ENCODE measurements around the gene COL19A1.
A peak's percentile ranks its signal among the peaks of the same experiment; 100 is the strongest.

The COL19A1 gene

DNA sequence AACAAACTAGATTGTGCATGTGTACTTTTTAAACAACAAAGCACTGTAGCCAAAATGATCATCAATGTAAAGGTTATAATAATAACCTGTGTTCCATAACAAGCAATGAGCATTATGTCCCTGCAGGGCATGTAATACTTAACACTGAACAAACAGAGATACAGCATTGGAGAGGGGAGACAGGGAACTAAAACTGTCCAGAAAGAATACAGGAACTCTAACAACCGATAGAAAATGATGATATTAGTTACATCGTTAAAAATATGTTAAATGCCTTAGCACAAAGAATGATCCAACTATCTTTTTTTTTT lies 356.0 kb downstream of the COL19A1 start:
- no peak overlapping the region for H3K27ac Mint-ChIP-seq
- no peaks in the 10 kb centered on the region for H3K36me3 Mint-ChIP-seq
- H3K9me3 Mint-ChIP-seq: no peaks in the 10 kb centered on the region
- no peak overlapping the region for H3K4me3 Mint-ChIP-seq
- no peak for ATAC-seq
- peaks cover 8% of the 10 kb centered on the region for H3K4me1 Mint-ChIP-seq
- peaks cover 8% of the 10 kb centered on the region for H3K27me3 Mint-ChIP-seq

- ATAC-seq: no peak
- Mint-ChIP-seq H3K4me1 (peaks cover 8% of the 10 kb centered on the region), H3K27me3 (peaks cover 8% of the 10 kb centered on the region), H3K9me3 (no peaks in the 10 kb centered on the region), H3K27ac (no peak overlapping the region), H3K36me3 (no peaks in the 10 kb centered on the region), H3K4me3 (no peak overlapping the region)
Observed at GRCh38 chr6:70225055-70225454, 358.7 kb downstream of the COL19A1 start.

DNA sequence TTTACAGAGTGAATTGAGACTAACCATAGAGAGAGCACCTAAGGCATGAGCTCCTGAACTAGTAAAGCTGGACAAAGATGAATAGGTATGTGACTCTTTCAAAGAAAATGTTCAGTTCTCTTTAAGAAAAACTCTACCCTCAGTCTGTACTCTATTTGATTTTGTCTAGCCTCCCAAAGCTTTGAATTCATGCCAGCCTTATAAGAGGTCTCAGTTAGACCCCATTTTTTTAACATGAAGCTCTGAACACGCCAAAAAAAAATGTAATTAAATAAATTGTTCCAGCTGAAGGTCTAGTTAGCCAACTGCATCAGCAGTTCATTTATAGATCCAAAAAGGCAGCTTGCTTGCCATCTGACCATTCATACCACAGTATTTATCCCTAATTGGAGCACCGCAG lies 365.0 kb downstream of the COL19A1 start:
- H3K27me3 Mint-ChIP-seq: no peaks in the 10 kb centered on the region
- no peak overlapping the region for H3K4me3 Mint-ChIP-seq
- H3K4me1 Mint-ChIP-seq: no peaks in the 10 kb centered on the region
- ATAC-seq: no peak
- no peak overlapping the region for H3K27ac Mint-ChIP-seq
- no peaks in the 10 kb centered on the region for H3K9me3 Mint-ChIP-seq
- no peaks in the 10 kb centered on the region for H3K36me3 Mint-ChIP-seq

- H3K27ac Mint-ChIP-seq: no peak overlapping the region
- H3K9me3 Mint-ChIP-seq: no peaks in the 10 kb centered on the region
- no peaks in the 10 kb centered on the region for H3K36me3 Mint-ChIP-seq
- no peak overlapping the region for H3K4me3 Mint-ChIP-seq
- H3K4me1 Mint-ChIP-seq: no peaks in the 10 kb centered on the region
- H3K27me3 Mint-ChIP-seq: no peaks in the 10 kb centered on the region
- peak; percentile 31 for ATAC-seq
Observed at GRCh38 chr6:70234561-70235236, 368.3 kb downstream of the COL19A1 start.

DNA sequence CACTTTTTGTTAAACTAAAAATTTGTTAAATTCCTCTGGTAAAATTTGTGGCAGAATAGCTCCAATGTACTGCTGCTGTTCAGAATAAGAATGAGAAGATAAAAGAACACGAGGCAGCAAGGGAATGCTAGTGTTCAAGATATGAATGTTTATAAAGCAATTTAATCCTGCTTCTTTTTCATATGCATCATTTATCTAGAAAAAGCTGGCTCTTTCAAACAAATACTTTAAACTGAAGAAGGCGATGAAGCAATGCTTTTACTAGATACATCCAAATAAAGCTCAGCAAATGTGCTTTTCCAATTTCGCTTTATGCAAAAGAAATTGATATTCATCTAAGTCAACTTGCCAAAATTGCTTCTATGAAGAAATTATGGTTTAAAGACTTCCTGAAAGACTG lies 370.0 kb downstream of the COL19A1 start:
- H3K36me3 Mint-ChIP-seq: no peaks in the 10 kb centered on the region
- H3K9me3 Mint-ChIP-seq: no peaks in the 10 kb centered on the region
- H3K27me3 Mint-ChIP-seq: no peaks in the 10 kb centered on the region
- no peaks in the 10 kb centered on the region for H3K4me1 Mint-ChIP-seq
- ATAC-seq: no peak
- H3K4me3 Mint-ChIP-seq: no peak overlapping the region
- H3K27ac Mint-ChIP-seq: no peak overlapping the region

- ATAC-seq: no peak
- H3K27me3 Mint-ChIP-seq: no peaks in the 10 kb centered on the region
- no peaks in the 10 kb centered on the region for H3K9me3 Mint-ChIP-seq
- H3K4me3 Mint-ChIP-seq: no peak overlapping the region
- no peaks in the 10 kb centered on the region for H3K4me1 Mint-ChIP-seq
- no peaks in the 10 kb centered on the region for H3K36me3 Mint-ChIP-seq
- H3K27ac Mint-ChIP-seq: no peak overlapping the region
Observed at GRCh38 chr6:70241031-70241430, 374.7 kb downstream of the COL19A1 start.

- no peak overlapping the region for H3K27ac Mint-ChIP-seq
- H3K4me3 Mint-ChIP-seq: no peak overlapping the region
- ATAC-seq: no peak
- no peaks in the 10 kb centered on the region for H3K9me3 Mint-ChIP-seq
- no peaks in the 10 kb centered on the region for H3K27me3 Mint-ChIP-seq
- no peaks in the 10 kb centered on the region for H3K4me1 Mint-ChIP-seq
- H3K36me3 Mint-ChIP-seq: no peaks in the 10 kb centered on the region
Observed at GRCh38 chr6:70241991-70242420, 375.6 kb downstream of the COL19A1 start.

- H3K4me1 Mint-ChIP-seq: no peaks in the 10 kb centered on the region
- H3K36me3 Mint-ChIP-seq: no peaks in the 10 kb centered on the region
- ATAC-seq: no peak
- H3K27me3 Mint-ChIP-seq: peaks cover under 1% of the 10 kb centered on the region
- H3K9me3 Mint-ChIP-seq: no peaks in the 10 kb centered on the region
- no peak overlapping the region for H3K4me3 Mint-ChIP-seq
- H3K27ac Mint-ChIP-seq: no peak overlapping the region
Observed at GRCh38 chr6:70246118-70246517, 379.8 kb downstream of the COL19A1 start.

DNA sequence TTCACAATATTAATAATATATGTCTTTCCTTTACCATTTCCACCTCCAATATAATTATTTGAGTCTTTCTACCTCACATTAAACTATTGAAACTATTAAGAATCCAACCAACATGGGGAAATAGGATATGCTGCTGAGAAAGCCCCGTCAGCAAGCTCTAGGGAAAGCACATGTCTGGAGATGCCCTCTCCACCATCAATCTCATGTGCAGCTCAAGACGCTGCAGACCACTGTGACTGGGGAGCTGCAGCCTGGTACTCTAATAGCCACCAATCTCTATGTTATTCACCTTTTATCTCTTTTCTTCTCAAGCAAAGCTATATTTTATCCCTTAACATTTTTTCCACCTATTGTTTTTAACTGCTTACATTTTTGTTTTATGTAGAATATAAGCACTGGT lies 386.2 kb downstream of the COL19A1 start:
- Mint-ChIP-seq H3K36me3 (no peaks in the 10 kb centered on the region), H3K27ac (no peak overlapping the region), H3K9me3 (no peaks in the 10 kb centered on the region), H3K4me1 (no peaks in the 10 kb centered on the region), H3K4me3 (no peak overlapping the region), H3K27me3 (peaks cover 9% of the 10 kb centered on the region)
- ATAC-seq: no peak

GRCh38 chr6:70253923-70254322 lies 387.6 kb downstream of the COL19A1 start:
- no peak overlapping the region for H3K27ac Mint-ChIP-seq
- H3K4me3 Mint-ChIP-seq: no peak overlapping the region
- H3K27me3 Mint-ChIP-seq: peaks cover 9% of the 10 kb centered on the region
- H3K4me1 Mint-ChIP-seq: no peaks in the 10 kb centered on the region
- ATAC-seq: no peak
- H3K9me3 Mint-ChIP-seq: no peaks in the 10 kb centered on the region
- no peaks in the 10 kb centered on the region for H3K36me3 Mint-ChIP-seq

DNA sequence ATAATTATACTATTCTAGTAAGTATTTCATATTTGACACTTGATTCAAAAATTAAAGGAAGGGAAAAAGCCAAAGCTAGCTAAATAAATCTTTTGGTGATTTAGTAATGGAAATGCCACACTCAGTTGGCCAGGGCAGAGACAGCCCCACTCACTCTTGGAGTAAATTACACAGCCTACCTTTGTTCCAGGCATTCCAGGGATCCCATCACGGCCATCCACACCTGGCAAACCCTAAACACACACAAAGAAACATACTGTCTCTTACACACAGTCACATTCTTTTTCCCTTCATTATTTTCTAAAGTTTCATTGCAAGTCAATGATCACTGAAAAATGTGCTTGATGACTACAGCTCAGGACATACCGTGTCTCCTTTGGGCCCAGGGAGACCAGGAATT lies 388.4 kb downstream of the COL19A1 start:
- Mint-ChIP-seq H3K9me3 (no peaks in the 10 kb centered on the region), H3K4me1 (no peaks in the 10 kb centered on the region), H3K4me3 (no peak overlapping the region), H3K27ac (no peak overlapping the region), H3K36me3 (no peaks in the 10 kb centered on the region), H3K27me3 (peaks cover 9% of the 10 kb centered on the region)
- ATAC-seq: no peak

DNA sequence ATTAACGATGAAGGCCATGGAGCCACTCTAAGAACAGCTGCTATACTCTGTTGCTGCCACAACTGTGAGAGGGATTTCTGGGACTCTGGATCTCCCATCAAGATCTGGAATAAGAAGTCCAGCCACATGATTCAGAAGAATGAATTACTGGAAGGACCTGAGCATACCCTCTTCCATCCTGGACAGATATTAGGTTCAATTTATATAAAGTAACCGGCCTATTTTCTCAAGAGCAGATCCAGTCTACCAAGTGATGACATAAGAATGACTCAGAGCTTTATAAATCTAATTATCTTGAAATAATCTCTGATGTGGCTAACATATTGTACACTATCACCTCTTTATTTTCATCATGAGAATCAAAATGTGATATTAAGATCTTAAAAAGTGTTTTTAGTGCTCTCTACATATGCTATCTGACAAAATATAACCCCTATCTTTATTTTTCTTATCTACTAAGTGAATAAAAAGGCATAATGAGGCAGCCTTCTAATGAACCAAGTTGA lies 391.5 kb downstream of the COL19A1 start:
- no peaks in the 10 kb centered on the region for H3K4me1 Mint-ChIP-seq
- H3K27me3 Mint-ChIP-seq: no peaks in the 10 kb centered on the region
- no peak overlapping the region for H3K27ac Mint-ChIP-seq
- no peak overlapping the region for H3K4me3 Mint-ChIP-seq
- no peaks in the 10 kb centered on the region for H3K9me3 Mint-ChIP-seq
- H3K36me3 Mint-ChIP-seq: no peaks in the 10 kb centered on the region
- no peak for ATAC-seq

- Mint-ChIP-seq H3K4me1 (no peaks in the 10 kb centered on the region), H3K36me3 (no peaks in the 10 kb centered on the region), H3K9me3 (no peaks in the 10 kb centered on the region), H3K4me3 (no peak overlapping the region), H3K27me3 (no peaks in the 10 kb centered on the region), H3K27ac (no peak overlapping the region)
- ATAC-seq: no peak
Observed at GRCh38 chr6:70258483-70258882, 392.1 kb downstream of the COL19A1 start.

Data from stimulated activated memory B cell treated with anti-CD40 and anti-IgM and Interleukin-4, amounts not matched to agents 10 μg/mL and 1 μg/mL and 100 μg/mL, for 72 hours (primary cell).